Liver (tissue), 9 donors: ENCODE data around the gene TGM3. TPM values are rescaled to one million over a fixed set of nuclear protein-coding genes. Genes with fewer than 3 reads are reported as not detected.

ENCODE experiments used
- DNase-seq: peaks from one replicate; pipeline ENCODE4 v3.0.0-alpha.2; 2017; ENCODE audit warnings: low spot score
- H3K27ac ChIP-seq, 2 donors: one replicate each; pipeline ENCODE4 v1.7.0; 2013; ENCODE audit warnings: inconsistent platforms in 2 of 2, low read length in 2 of 2, control low read depth in 1 of 2, low read depth in 1 of 2, mild to moderate bottlenecking in 1 of 2
- H3K27me3 ChIP-seq, 4 donors: one replicate each; pipeline versions ENCODE4 v1.6.1 to v1.7.0; 2013; ENCODE audit warnings: low read length in 3 of 4, inconsistent platforms in 1 of 4, mild to moderate bottlenecking in 1 of 4, moderate library complexity in 1 of 4; ENCODE audit not compliant: control insufficient read depth in 4 of 4, insufficient read depth in 4 of 4
- H3K36me3 ChIP-seq, 4 donors: one replicate each; pipeline versions ENCODE4 v1.6.1 to v1.7.0; 2013; ENCODE audit warnings: low read length in 3 of 4, mild to moderate bottlenecking in 3 of 4, low read depth in 1 of 4, moderate library complexity in 1 of 4; ENCODE audit not compliant: control insufficient read depth in 4 of 4, insufficient read depth in 3 of 4
- H3K4me1 ChIP-seq, 4 donors: one replicate each; pipeline versions ENCODE4 v1.6.1 to v1.7.0; 2013; ENCODE audit warnings: low read length in 3 of 4, mild to moderate bottlenecking in 3 of 4, moderate library complexity in 1 of 4; ENCODE audit not compliant: control insufficient read depth in 4 of 4, insufficient read depth in 4 of 4
- H3K4me3 ChIP-seq, 3 donors: one replicate each; pipeline versions ENCODE4 v1.6.1 to v1.7.0; 2013; ENCODE audit warnings: low read length in 3 of 3, control low read depth in 1 of 3, low read depth in 1 of 3, mild to moderate bottlenecking in 1 of 3
- H3K9ac ChIP-seq, 2 donors: one replicate each; pipeline ENCODE4 v1.7.0; 2013; ENCODE audit warnings: low read length in 2 of 2, mild to moderate bottlenecking in 2 of 2, moderate library complexity in 2 of 2, control low read depth in 1 of 2, low read depth in 1 of 2
- H3K9me3 ChIP-seq, 4 donors: one replicate each; pipeline versions ENCODE4 v1.6.1 to v1.7.0; 2013; ENCODE audit warnings: low read length in 3 of 4; ENCODE audit not compliant: control insufficient read depth in 4 of 4
- ATF3 ChIP-seq: IDR thresholded peaks from 2 replicates; pipeline ENCODE4 v1.6.1; 2016; ENCODE audit warnings: antibody characterized with exemption
- EGR1 ChIP-seq, 2 donors: IDR thresholded peaks; 2 replicates each; pipeline ENCODE4 v1.6.1; 2016 to 2018; ENCODE audit warnings: antibody characterized with exemption in 2 of 2, low read depth in 2 of 2
- FOXA1 ChIP-seq: IDR thresholded peaks from 2 replicates; pipeline ENCODE4 v1.6.1; 2016; ENCODE audit warnings: antibody characterized with exemption
- FOXA2 ChIP-seq: IDR thresholded peaks from 2 replicates; pipeline ENCODE4 v1.6.1; 2016; ENCODE audit warnings: antibody characterized with exemption
- GABPA ChIP-seq, 2 donors: IDR thresholded peaks in 1 of 2; conservative IDR thresholded peaks in 1 of 2; 2 replicates each; pipeline ENCODE4 v1.6.1; 2016; ENCODE audit warnings: antibody characterized with exemption in 2 of 2, mild to moderate bottlenecking in 1 of 2, moderate library complexity in 1 of 2
- HNF4A ChIP-seq, 2 donors: conservative IDR thresholded peaks; 2 replicates each; pipeline ENCODE4 v1.6.1; 2016; ENCODE audit warnings: antibody characterized with exemption in 2 of 2, mild to moderate bottlenecking in 2 of 2
- MAX ChIP-seq: IDR thresholded peaks from 2 replicates; pipeline ENCODE4 v1.6.1; 2016; ENCODE audit warnings: antibody characterized with exemption
- NR2F2 ChIP-seq: IDR thresholded peaks from 2 replicates; pipeline ENCODE4 v1.6.1; 2016; ENCODE audit warnings: antibody characterized with exemption
- RAD21 ChIP-seq, 2 donors: IDR thresholded peaks; 2 replicates each; pipeline ENCODE4 v1.6.1; 2016; ENCODE audit warnings: antibody characterized with exemption in 2 of 2, mild to moderate bottlenecking in 2 of 2
- SP1 ChIP-seq: IDR thresholded peaks from 2 replicates; pipeline ENCODE4 v1.6.1; 2018; ENCODE audit warnings: antibody characterized with exemption, mild to moderate bottlenecking
- TAF1 ChIP-seq: conservative IDR thresholded peaks from 2 replicates; pipeline ENCODE4 v1.6.1; 2016; ENCODE audit warnings: antibody characterized with exemption, mild to moderate bottlenecking
- YY1 ChIP-seq: IDR thresholded peaks from 2 replicates; pipeline ENCODE4 v1.6.1; 2016; ENCODE audit warnings: antibody characterized with exemption, mild to moderate bottlenecking
- ZBTB33 ChIP-seq: IDR thresholded peaks from 2 replicates; pipeline ENCODE4 v1.6.1; 2016; ENCODE audit warnings: antibody characterized with exemption
- WGBS: extraction: QIAGEN DNeasy Blood & Tissue Kit; methylation state at CpG from one replicate; pipeline ENCODE4 v1.1.7; 2013; 5-methylcytosine and 5-hydroxymethylcytosine counted together
- polyA plus RNA-seq, 2 donors: library from polyadenylated mRNA; stranded (reverse) in 1 of 2; unstranded in 1 of 2; fragments of 200-250 nt in 1 of 2; fragments of >200 nt in 1 of 2; fragmentation: Nextera tagmentation in 1 of 2; extraction: Ambion mirVana in 1 of 2; gene quantifications; one replicate each; pipeline versions ENCODE4 v1.2.1 to v1.2.3, GENCODE V29; 2013 to 2015
- total RNA-seq, 2 donors: library from RNA; depleted of rRNA; stranded (reverse); fragments of >200 nt; gene quantifications; one replicate each; pipeline ENCODE4 v1.2.3, GENCODE V29; 2014
- TF ChIP-seq, protein P1 (sequence below): IDR thresholded peaks from 2 replicates; pipeline ENCODE4 v1.6.1; 2016; ENCODE audit warnings: antibody characterized with exemption, mild to moderate bottlenecking
- TF ChIP-seq, protein P2 (sequence below): fragments of 150-350 bp; IDR thresholded peaks from 2 replicates; pipeline ENCODE4 v1.5.1; 2017; ENCODE audit warnings: improper control_type of control experiment, low read depth, low read length; ENCODE audit not compliant: missing input control
- donor health status: healthy.
- donor health status: healthy.
- donor health status: healthy.
- donor health status: healthy.
- donor health status: healthy.

Gene TGM3
- total and polyA plus RNA-seq, 4 donors = 0.05 to 0.28 (median 0.08) TPM; not detected in 1

GRCh38 chr20:2337142-2337541 lies 41.3 kb downstream of the TGM3 start:
- H3K36me3 ChIP-seq = no peaks in the 10 kb centered on the region
- H3K4me3 ChIP-seq = no peak overlapping the region
- H3K9me3 ChIP-seq = no peaks in the 10 kb centered on the region
- no peaks in the 10 kb centered on the region for H3K27me3 ChIP-seq
- no peak for TF ChIP-seq ATF3
- no peak for TF ChIP-seq SP1
- TF ChIP-seq GABPA (IDR thresholded peaks at IDR 0.05 in 1 of 2, conservative IDR thresholded peaks at IDR 0.05 in 1 of 2) = no peak
- no peak overlapping the region for H3K9ac ChIP-seq
- no peak overlapping the region for H3K27ac ChIP-seq
- peak; percentile 5 for DNase-seq
- WGBS = 82% methylated on average over 5 of the region's 5 CpGs
- H3K4me1 ChIP-seq = no peaks in the 10 kb centered on the region

DNA sequence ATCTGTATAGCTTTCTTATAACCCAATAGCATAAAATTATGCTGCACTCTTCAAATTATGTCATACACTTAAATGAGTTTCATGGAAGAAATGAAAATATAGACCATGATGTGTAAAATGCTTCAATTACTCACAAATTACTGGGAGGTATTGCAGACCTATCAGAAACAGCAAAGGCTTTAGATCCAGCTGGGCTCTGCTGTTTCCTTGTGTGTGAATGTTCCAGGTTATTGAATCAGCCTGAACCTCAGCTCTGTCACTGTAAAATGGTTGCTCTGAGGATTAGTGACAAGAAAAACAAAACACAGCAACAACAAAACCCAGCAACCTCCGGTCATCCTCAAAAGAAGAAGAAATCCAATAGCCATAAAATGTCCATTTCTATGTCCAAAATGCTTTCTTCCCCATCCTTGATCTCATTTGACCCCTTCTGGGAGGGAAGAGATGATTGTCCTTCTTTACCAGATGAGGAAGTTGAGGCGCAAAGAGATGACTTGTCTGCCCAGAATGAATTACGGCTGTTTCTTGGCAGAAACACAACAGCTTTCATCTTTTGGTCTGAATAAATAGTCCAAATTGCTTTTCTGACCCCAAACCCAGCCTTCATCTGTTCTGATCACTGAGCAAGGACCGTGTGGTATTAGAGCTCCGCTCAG lies 42.7 kb downstream of the TGM3 start:
- H3K27ac ChIP-seq = no peak overlapping the region
- WGBS = 81% methylated on average over 5 of the region's 5 CpGs
- no peak for DNase-seq
- H3K27me3 ChIP-seq = no peaks in the 10 kb centered on the region
- H3K9me3 ChIP-seq = no peaks in the 10 kb centered on the region
- H3K4me3 ChIP-seq = no peak overlapping the region
- H3K9ac ChIP-seq = no peak overlapping the region
- no peaks in the 10 kb centered on the region for H3K4me1 ChIP-seq
- no peaks in the 10 kb centered on the region for H3K36me3 ChIP-seq
- TF ChIP-seq GABPA (IDR thresholded peaks at IDR 0.05 in 1 of 2, conservative IDR thresholded peaks at IDR 0.05 in 1 of 2) (no peak), HNF4A (conservative IDR thresholded peaks at IDR 0.05) (no peak), SP1 (no peak), TAF1 (no peak), MAX (no peak), FOXA2 (no peak), EGR1 (IDR thresholded peaks at IDR 0.05; ENCODE audit: low read depth in 2 of 2) (no peak), YY1 (no peak), ATF3 (no peak), FOXA1 (no peak), NR2F2 (no peak), ZBTB33 (no peak), RAD21 (IDR thresholded peaks at IDR 0.05) (no peak)
- TF ChIP-seq, protein P1, sequence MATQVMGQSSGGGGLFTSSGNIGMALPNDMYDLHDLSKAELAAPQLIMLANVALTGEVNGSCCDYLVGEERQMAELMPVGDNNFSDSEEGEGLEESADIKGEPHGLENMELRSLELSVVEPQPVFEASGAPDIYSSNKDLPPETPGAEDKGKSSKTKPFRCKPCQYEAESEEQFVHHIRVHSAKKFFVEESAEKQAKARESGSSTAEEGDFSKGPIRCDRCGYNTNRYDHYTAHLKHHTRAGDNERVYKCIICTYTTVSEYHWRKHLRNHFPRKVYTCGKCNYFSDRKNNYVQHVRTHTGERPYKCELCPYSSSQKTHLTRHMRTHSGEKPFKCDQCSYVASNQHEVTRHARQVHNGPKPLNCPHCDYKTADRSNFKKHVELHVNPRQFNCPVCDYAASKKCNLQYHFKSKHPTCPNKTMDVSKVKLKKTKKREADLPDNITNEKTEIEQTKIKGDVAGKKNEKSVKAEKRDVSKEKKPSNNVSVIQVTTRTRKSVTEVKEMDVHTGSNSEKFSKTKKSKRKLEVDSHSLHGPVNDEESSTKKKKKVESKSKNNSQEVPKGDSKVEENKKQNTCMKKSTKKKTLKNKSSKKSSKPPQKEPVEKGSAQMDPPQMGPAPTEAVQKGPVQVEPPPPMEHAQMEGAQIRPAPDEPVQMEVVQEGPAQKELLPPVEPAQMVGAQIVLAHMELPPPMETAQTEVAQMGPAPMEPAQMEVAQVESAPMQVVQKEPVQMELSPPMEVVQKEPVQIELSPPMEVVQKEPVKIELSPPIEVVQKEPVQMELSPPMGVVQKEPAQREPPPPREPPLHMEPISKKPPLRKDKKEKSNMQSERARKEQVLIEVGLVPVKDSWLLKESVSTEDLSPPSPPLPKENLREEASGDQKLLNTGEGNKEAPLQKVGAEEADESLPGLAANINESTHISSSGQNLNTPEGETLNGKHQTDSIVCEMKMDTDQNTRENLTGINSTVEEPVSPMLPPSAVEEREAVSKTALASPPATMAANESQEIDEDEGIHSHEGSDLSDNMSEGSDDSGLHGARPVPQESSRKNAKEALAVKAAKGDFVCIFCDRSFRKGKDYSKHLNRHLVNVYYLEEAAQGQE = no peak
- TF ChIP-seq, protein P2, sequence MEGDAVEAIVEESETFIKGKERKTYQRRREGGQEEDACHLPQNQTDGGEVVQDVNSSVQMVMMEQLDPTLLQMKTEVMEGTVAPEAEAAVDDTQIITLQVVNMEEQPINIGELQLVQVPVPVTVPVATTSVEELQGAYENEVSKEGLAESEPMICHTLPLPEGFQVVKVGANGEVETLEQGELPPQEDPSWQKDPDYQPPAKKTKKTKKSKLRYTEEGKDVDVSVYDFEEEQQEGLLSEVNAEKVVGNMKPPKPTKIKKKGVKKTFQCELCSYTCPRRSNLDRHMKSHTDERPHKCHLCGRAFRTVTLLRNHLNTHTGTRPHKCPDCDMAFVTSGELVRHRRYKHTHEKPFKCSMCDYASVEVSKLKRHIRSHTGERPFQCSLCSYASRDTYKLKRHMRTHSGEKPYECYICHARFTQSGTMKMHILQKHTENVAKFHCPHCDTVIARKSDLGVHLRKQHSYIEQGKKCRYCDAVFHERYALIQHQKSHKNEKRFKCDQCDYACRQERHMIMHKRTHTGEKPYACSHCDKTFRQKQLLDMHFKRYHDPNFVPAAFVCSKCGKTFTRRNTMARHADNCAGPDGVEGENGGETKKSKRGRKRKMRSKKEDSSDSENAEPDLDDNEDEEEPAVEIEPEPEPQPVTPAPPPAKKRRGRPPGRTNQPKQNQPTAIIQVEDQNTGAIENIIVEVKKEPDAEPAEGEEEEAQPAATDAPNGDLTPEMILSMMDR = no peak
